Stimulated activated CD8-positive, alpha-beta memory T cell treated with anti-CD3 and anti-CD28 coated beads, Interleukin-7, amount 100 ng/mL, for 1 hour (primary cell): ENCODE results near the gene OGFOD3.
"Not testable (repeated sequence)": the region's sequence is repeated elsewhere in the genome, so short reads cannot be mapped to it uniquely, and the experiment has no call there.

ENCODE experiments used
- DNase-seq, 2 donors: peaks; one replicate each; pipeline ENCODE4 v3.0.0-alpha.2; 2020; ENCODE audit warnings: low read depth in 2 of 2

Gene OGFOD3

GRCh38 chr17:82355770-82356427 lies 62.5 kb downstream of the OGFOD3 start:
- no peak for DNase-seq

GRCh38 chr17:82354804-82355308 lies 63.5 kb downstream of the OGFOD3 start:
- DNase-seq = no peak

GRCh38 chr17:82353484-82353883 lies 64.9 kb downstream of the OGFOD3 start:
- DNase-seq = no peak

- peak; percentile 53 to 72 for DNase-seq
These were observed 66.5 kb downstream of the OGFOD3 start for GRCh38 chr17:82351713-82352488.

GRCh38 chr17:82351254-82351712 lies 67.1 kb downstream of the OGFOD3 start:
- no peak for DNase-seq

GRCh38 chr17:82350182-82351030 lies 68.0 kb downstream of the OGFOD3 start:
- DNase-seq = no peak

- no peak for DNase-seq
These were observed 69.1 kb downstream of the OGFOD3 start for GRCh38 chr17:82349287-82349701.

GRCh38 chr17:82348866-82349265 lies 69.5 kb downstream of the OGFOD3 start:
- DNase-seq = no peak

- no peak for DNase-seq
These were observed 70.0 kb downstream of the OGFOD3 start for GRCh38 chr17:82348434-82348833.

GRCh38 chr17:82347994-82348393 lies 70.4 kb downstream of the OGFOD3 start:
- DNase-seq = not testable (repeated sequence)

GRCh38 chr17:82346342-82347300 lies 71.8 kb downstream of the OGFOD3 start:
- DNase-seq = no peak

GRCh38 chr17:82345151-82345976 lies 73.0 kb downstream of the OGFOD3 start:
- DNase-seq = no peak

GRCh38 chr17:82344175-82344907 lies 74.0 kb downstream of the OGFOD3 start:
- DNase-seq = no peak

GRCh38 chr17:82343560-82343959 lies 74.8 kb downstream of the OGFOD3 start:
- no peak for DNase-seq

- no peak for DNase-seq
These were observed 75.9 kb downstream of the OGFOD3 start for GRCh38 chr17:82342361-82343079.

GRCh38 chr17:82339634-82340580 lies 78.5 kb downstream of the OGFOD3 start:
- DNase-seq = no peak
